Testis (tissue), 3 donors: ENCODE data around the gene RASGRF2. TPM values are rescaled to one million over a fixed set of nuclear protein-coding genes. Genes with fewer than 3 reads are reported as not detected.
A peak's percentile ranks its signal among the peaks of the same experiment; 100 is the strongest.

Experiments
- DNase-seq: peaks from one replicate; pipeline ENCODE4 v3.0.0-alpha.2; 2019
- H3K27ac ChIP-seq, 2 donors: fragments of 200-600 bp; sonication (generic); one replicate each; pipeline ENCODE4 v1.5.1; 2019
- H3K27me3 ChIP-seq: fragments of 200-600 bp; sonication (generic); one replicate; pipeline ENCODE4 v1.5.1; 2019
- H3K36me3 ChIP-seq: fragments of 200-600 bp; sonication (generic); one replicate; pipeline ENCODE4 v1.5.1; 2017; ENCODE audit warnings: low read depth; ENCODE audit errors: missing control alignments
- H3K4me1 ChIP-seq: fragments of 200-600 bp; sonication (generic); one replicate; pipeline ENCODE4 v1.5.1; 2019
- H3K4me3 ChIP-seq, 2 donors: fragments of 200-600 bp; sonication (generic); one replicate each; pipeline ENCODE4 v1.5.1; 2017 to 2019
- H3K9me3 ChIP-seq: fragments of 200-600 bp; sonication (generic); one replicate; pipeline ENCODE4 v1.5.1; 2017
- POLR2A ChIP-seq: fragments of 450-650 bp; IDR thresholded peaks from one replicate; pipeline ENCODE4 v1.6.1; 2017; ENCODE audit warnings: antibody characterized with exemption, mild to moderate bottlenecking, moderate library complexity
- WGBS, 2 donors: methylation state at CpG; one replicate each; pipeline ENCODE4 v1.1.5; 2018; 5-methylcytosine and 5-hydroxymethylcytosine counted together
- intact Hi-C: fragments of 100-400 bp; cut with DNase I; formaldehyde crosslinking; loops from one replicate; pipeline ENCODE4 v1.15.1; 2023; ENCODE audit warnings: low total_unique reads
- polyA plus RNA-seq: library from polyadenylated mRNA; stranded (reverse); fragments of 350-450 nt; fragmentation: Illumina TruSeq; extraction: RNeasy Lipid Tissue Mini Kit (QIAGEN cat#74804); gene quantifications from one replicate; pipeline ENCODE4 v1.2.3, GENCODE V29; 2014; ENCODE audit warnings: low read depth, low replicate concordance; ENCODE audit not compliant: insufficient read depth
- total RNA-seq, 2 donors: library from RNA; depleted of rRNA; stranded (reverse); fragments of >200 nt; gene quantifications; one replicate each; pipeline ENCODE4 v1.2.3, GENCODE V29; 2016
- TF ChIP-seq, protein P1 (sequence below), 3 experiments: fragments of 450-650 bp in 2 of 3; fragments of 200-600 bp in 1 of 3; sonication (generic) in 1 of 3; IDR thresholded peaks; one replicate each; pipeline ENCODE4 v1.5.1; 2016 to 2019; ENCODE audit warnings: antibody characterized with exemption in 3 of 3, mild to moderate bottlenecking in 2 of 3, moderate library complexity in 1 of 3

The RASGRF2 gene
- total and polyA plus RNA-seq, 3 donors from 2014 or later = 6.2 to 11.3 (median 7.8) TPM

DNA sequence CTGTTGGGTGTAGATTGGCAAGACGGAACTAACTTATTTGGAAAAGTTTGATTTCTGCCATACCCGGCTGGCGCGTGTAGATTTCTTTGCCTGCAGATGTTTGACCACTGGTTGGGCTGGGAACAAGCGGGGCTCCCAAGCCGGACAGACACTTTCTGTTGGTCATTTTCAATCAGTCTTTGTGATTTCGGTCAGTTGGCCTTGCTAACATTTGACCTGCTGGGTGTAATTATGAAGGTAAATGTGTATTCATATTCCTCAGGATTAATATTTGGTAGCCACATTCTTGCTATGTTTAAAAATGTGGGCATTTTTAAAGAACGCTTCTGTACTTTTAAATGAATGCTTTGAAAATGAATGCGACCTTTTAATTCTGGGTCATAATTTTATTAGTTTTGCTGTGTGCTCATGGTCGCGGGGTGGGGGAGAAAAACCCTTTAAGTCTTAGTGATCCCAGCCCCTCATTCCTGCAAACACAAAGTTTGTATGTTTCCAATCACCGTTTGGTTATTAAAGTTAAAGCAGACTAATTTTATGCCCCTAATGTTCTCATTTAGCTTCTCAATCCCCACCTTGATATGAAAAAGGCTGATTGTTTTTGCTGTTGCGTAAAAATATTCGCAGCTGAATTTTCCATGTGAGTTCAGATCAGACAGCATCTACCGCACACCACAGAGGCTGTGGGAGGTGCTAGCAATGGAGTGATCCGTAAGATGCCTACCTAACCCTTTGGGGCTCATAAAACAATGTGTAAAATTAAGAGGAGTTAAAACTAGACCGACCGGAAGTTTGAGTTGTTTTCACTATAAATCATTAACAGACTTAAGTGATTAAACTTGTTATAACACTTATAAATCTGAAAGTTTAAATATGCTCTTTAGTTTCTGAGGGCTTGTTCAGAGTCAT lies 1.5 kb downstream of the RASGRF2 start:
- no peaks in the 10 kb centered on the region for H3K9me3 ChIP-seq

DNA sequence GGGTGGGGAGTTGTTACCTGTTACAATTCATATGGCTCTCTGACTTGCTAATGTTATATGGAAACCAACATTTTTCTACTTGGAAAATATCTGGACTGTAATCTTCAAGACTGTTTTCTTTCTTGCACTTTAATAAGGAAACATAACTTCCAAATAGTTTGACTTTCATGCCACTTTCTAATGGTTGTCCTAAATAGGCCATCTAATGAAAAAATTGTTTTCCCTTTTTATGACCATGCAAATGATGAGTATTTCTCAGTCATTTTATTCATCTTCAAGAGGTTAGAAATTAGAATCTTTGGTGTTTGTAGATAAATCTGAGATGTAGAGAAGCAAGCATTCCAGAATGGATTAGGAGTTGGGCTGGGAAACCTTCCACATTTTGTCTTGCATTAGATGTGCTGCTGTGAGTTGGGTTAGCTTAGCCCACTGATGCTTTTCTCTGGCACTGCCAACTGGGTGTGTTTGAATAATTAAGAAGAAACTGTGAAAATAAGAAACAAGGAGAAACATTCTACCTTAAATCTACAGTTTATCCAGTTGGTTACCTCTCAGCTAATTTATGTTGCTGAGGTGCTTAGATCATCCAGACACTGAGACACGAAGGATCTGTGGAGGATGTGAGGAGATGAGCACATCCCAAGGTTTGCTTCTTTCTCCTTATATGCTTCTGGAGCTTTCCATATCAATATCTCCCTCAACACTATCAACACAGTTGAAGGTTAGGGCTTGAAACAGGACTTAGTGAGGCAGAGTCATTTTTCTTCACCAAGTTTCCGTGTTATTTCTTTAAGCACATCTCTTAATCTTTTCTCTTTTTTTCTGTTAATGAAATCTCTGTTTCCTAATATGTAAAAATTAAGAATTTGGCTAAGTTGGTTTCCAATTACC lies 2.7 kb downstream of the RASGRF2 start:
- no peaks in the 10 kb centered on the region for H3K4me1 ChIP-seq
- intact Hi-C loops = no loop called here
- no peaks in the 10 kb centered on the region for H3K9me3 ChIP-seq
- H3K27ac ChIP-seq = peak overlapping the region in 1 of 2 donors; percentile 10
- H3K27me3 ChIP-seq = no peaks in the 10 kb centered on the region
- H3K36me3 ChIP-seq = no peaks in the 10 kb centered on the region
- DNase-seq = no peak
- TF ChIP-seq, protein P1, sequence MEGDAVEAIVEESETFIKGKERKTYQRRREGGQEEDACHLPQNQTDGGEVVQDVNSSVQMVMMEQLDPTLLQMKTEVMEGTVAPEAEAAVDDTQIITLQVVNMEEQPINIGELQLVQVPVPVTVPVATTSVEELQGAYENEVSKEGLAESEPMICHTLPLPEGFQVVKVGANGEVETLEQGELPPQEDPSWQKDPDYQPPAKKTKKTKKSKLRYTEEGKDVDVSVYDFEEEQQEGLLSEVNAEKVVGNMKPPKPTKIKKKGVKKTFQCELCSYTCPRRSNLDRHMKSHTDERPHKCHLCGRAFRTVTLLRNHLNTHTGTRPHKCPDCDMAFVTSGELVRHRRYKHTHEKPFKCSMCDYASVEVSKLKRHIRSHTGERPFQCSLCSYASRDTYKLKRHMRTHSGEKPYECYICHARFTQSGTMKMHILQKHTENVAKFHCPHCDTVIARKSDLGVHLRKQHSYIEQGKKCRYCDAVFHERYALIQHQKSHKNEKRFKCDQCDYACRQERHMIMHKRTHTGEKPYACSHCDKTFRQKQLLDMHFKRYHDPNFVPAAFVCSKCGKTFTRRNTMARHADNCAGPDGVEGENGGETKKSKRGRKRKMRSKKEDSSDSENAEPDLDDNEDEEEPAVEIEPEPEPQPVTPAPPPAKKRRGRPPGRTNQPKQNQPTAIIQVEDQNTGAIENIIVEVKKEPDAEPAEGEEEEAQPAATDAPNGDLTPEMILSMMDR (IDR thresholded peaks at IDR 0.05) = no peak
- no peak for TF ChIP-seq POLR2A
- WGBS, 2 donors = 63 to 69% methylated on average over 2 of the region's 2 CpGs
- H3K4me3 ChIP-seq = no peak overlapping the region

More for the DNA sequence above, 1.5 kb downstream of the RASGRF2 start:
- Histone ChIP-seq H3K4me1 (no peaks in the 10 kb centered on the region), H3K4me3 (peak overlapping the region; percentile 55 to 61), H3K36me3 (no peaks in the 10 kb centered on the region), H3K27ac (peak overlapping the region; percentile 21 to 69), H3K27me3 (no peaks in the 10 kb centered on the region)
- WGBS, 2 donors = 44 to 50% methylated on average over 18 of the region's 18 CpGs
- DNase-seq = no peak
- TF ChIP-seq, protein P1 (IDR thresholded peaks at IDR 0.05) = no peak
- TF ChIP-seq POLR2A = no peak
- intact Hi-C loops = no loop called here

DNA sequence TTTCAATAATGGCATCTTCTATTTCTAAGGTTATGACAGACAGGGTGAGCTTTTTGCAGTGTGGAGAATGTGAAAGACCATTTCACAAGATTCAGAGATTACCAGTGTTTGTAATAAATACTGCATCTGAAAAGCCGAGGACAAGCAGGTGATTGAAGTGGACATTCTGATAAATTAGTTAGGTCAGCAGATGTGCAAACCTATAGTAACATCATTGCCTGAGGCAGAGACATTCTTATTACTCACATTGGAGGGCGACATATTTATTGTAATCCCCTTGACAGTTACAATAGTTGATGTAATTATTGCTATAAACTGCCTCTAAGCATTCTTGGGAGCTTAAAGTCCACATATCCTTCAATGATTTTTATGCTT lies 3.3 kb downstream of the RASGRF2 start:
- WGBS, 2 donors = 85 to 90% methylated on average over 2 of the region's 2 CpGs
- no peak for TF ChIP-seq POLR2A
- TF ChIP-seq, protein P1 (IDR thresholded peaks at IDR 0.05) = no peak

DNA sequence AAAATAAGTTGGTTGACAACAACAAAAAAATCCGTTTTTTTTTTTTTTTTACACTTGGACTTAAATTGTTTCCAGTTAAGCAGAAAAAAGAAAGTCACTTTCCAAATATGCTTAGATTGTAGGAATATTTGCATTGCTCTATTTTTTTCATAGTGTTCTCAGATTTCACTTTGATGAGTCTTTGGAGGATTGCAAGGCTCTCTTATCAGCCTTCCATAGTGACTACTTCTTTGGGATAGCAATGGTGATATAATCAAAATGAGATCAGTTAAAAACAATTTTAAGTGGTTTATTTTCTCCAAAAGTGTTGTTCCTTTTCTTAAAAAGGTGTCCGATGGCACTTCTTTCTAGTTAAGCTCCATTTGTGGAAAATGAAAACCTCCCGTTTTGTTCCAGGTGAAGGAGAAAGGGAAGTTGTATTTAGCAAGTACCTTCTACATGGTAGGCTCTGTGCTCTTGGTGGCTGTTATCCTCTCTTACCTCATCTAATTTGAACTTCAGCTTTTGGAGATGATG lies 3.9 kb downstream of the RASGRF2 start:
- Histone ChIP-seq H3K9me3 (no peaks in the 10 kb centered on the region), H3K4me3 (no peak overlapping the region), H3K27ac (peak overlapping the region in 1 of 2 donors; percentile 5), H3K27me3 (no peaks in the 10 kb centered on the region), H3K4me1 (no peaks in the 10 kb centered on the region), H3K36me3 (no peaks in the 10 kb centered on the region)
- no peak for TF ChIP-seq POLR2A
- TF ChIP-seq, protein P1 (IDR thresholded peaks at IDR 0.05) = no peak
- intact Hi-C loops = no loop called here
- WGBS, 2 donors = 62 to 79% methylated on average over 3 of the region's 3 CpGs
- DNase-seq = no peak

More for the DNA sequence above, 3.3 kb downstream of the RASGRF2 start:
- no peak for DNase-seq
- Histone ChIP-seq H3K36me3 (no peaks in the 10 kb centered on the region), H3K9me3 (no peaks in the 10 kb centered on the region), H3K27me3 (no peaks in the 10 kb centered on the region), H3K4me1 (no peaks in the 10 kb centered on the region), H3K4me3 (no peak overlapping the region), H3K27ac (peak overlapping the region in 1 of 2 donors; percentile 10)
- intact Hi-C loops = no loop called here
